Astrocyte of the cerebellum (primary cell): ENCODE measurements around the gene TNNT1.

Experiments used
- DNase-seq: peaks from one replicate; pipeline ENCODE4 v3.0.0-alpha.2; 2011; ENCODE audit warnings: low read depth
- H3K4me3 ChIP-seq: 2 replicates; pipeline ENCODE4 v1.5.1; 2011; ENCODE audit warnings: mild to moderate bottlenecking, low read depth, low read length, moderate library complexity
- CTCF ChIP-seq: IDR thresholded peaks from 2 replicates; pipeline ENCODE4 v1.5.1; 2012; ENCODE audit warnings: low read length, low read depth, moderate library complexity, mild to moderate bottlenecking; ENCODE audit errors: missing control alignments
- in situ Hi-C: cut with HindIII; loops from 2 replicates; pipeline ENCODE4 v1.10.0; 2017; ENCODE audit warnings: low sequenced_read_pairs

The TNNT1 gene

DNA sequence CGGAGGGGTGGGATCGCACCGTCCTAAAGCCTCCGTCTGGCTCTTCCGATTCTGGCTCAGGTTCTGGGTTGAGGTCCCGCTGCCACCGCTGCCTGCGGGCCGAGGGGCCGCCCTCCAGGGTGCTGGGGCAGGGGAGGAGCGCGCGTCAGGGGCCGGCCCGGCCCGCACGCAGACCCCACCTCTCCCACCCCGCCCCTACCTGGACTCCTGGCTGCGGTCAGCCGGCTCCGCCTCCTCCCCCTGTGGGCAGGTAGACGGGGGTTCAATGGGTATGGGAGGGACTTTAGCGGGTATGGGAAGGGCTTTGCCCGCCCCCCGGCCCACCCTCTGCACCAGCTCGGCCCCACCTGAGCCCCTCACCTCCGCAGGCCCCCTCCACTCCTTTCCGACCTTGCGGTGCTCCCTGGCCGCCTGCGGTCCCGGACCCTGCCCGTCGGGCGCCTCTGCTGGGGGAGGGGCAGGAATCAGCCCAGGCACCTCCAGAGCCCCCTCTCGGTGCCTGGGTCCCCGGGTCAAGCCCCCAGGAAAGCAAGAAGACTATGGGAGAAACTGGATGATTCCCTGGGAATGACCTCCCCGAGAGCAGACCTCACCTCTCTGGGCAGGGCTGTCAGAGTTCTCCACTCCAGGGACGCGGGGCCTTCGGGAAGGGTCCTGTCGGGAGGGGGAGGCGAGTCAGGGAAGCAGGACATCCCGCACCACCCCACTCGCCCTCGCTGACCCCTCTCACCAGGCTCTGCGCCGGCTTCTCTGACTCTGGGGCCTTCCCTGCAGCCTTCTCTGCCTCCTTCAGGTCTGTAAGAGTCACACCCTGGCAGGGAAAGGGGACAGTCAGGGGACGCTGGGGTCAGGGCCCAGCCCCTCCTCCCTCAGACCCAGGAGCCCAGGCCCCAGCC lies 56.3 kb downstream of the TNNT1 start:
- no peak overlapping the region for H3K4me3 ChIP-seq
- DNase-seq: no peak
- TF ChIP-seq CTCF: no peak
- in situ Hi-C loops: no loop called here

DNA sequence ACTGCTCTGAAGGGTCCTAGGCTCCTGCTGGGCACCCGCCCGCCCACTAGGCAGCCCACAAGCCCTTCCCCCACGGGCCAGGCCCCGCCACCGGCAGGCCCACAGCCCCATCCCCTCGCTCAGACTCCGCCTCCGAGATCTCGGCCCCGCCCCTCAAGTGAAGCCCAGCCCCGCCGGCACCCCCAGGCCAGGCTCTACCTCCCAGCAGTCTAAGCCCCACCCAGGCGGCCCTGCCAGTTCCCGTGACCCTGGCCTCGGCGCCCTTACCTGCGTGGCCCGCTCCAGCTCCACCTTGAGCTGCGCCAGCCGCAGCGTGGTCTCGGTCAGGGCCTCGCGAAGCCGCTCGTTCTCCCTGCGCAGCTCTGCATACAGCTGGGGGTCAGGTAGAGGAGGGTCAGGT lies 57.1 kb downstream of the TNNT1 start:
- no peak for DNase-seq
- no peak for TF ChIP-seq CTCF
- in situ Hi-C loops: no loop called here
- H3K4me3 ChIP-seq: no peak overlapping the region

- no peak for DNase-seq
- in situ Hi-C loops: no loop called here
- no peak overlapping the region for H3K4me3 ChIP-seq
- TF ChIP-seq CTCF: no peak
These were observed 57.7 kb downstream of the TNNT1 start for GRCh38 chr19:55091126-55091910.

DNA sequence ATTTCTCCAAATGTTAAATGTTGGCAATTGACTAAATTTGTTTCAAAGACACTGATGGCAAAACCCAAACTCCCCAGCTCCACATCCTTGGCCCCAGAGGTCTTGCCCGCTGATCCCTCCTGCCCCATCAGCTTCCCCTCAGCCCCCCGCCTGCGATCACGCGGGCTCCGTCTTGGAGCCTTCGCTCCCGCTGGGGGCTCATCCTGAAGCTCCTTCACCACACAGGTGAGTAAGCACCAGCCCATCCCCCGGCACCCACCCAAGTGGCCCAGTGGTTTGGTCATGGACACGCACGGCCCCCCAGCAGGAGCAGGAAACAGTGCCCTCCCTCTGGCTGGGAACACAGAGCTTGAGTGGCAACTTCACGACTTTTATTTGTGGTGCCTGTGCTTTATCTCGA lies 58.4 kb downstream of the TNNT1 start:
- DNase-seq: no peak
- in situ Hi-C loops: no loop called here
- TF ChIP-seq CTCF: no peak
- no peak overlapping the region for H3K4me3 ChIP-seq

DNA sequence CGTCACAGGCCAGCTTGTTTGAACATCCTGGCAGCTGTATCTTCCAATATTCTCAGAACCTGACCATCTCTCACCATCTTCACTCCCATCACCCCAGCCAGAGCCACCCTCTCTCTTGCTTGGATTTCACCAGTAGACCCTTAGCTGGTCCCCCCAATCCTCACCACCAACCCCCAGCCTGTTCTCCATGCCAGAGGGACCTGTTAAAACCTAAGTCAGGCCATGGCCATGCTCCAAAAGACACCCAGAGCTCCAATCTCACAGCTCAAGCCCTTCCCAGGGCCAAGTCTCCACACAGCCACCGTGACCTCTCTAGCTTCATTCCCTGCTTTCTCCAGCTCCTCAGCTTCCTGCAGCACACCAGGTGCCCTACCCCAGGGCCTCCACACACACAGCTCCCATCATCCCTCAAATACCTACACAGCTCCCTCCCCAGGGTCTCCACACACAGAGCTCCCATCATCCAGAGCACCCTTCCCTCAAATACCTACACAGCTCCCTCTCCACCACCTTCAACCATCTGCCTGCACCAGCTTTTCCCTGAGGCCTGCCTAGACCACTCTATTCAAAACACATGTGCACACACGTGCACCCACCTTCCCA lies 59.6 kb downstream of the TNNT1 start:
- in situ Hi-C loops: loop anchor here (10.0 kb wide), 1 partner anchor 635 kb away; no protein-coding TSS in a partner anchor

More for the DNA sequence above, 59.6 kb downstream of the TNNT1 start:
- TF ChIP-seq CTCF: no peak
- no peak for DNase-seq
- no peak overlapping the region for H3K4me3 ChIP-seq
